ENCODE data around the gene SELENOI. TPM values are rescaled to one million over a fixed set of nuclear protein-coding genes. Genes with fewer than 3 reads are reported as not detected.

The SELENOI gene
- total RNA-seq, 1 experiment from 2014 or later, result 63.3 TPM

DNA sequence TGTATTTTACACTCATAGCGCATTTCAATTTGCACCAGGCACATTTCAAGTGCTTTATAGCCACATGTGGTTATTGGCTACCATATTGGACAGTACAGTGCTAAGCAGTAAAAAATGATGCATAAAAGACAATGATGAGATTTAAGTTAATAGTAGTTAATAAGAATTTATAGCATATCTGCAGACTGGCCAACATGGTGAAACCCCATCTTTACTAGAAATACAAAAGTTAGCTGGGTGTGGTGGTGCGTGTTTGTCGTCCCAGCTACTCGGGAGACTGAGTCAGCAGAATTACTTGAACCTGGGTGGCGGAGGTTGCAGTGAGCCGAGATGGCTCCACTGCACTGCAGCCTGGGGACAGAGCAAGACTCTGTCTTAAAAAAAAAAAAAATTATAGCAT lies 65.5 kb downstream of the SELENOI start:
- Histone ChIP-seq H3K4me3 (replicated peaks in 1 of 2; ENCODE audit: low read depth in 1 of 2, low read length in 2 of 2) (no peak overlapping the region), H4K20me1 (ENCODE audit: insufficient read depth) (no peaks in the 10 kb centered on the region; the same call in 1 of the 2 replicates), H2AFZ (ENCODE audit: low read depth, low read length, poor library complexity, severe bottlenecking) (no peak overlapping the region), H3K79me2 (ENCODE audit: insufficient read depth, low read length) (no peaks in the 10 kb centered on the region), H3K9ac (ENCODE audit: low read length) (no peak overlapping the region), H3K27ac (ENCODE audit: low read depth, low read length) (no peak overlapping the region), H3K9me3 (ENCODE audit: control insufficient read depth in 1 of 2, insufficient read depth in 1 of 2, low read depth in 1 of 2, low read length in 2 of 2) (no peaks in the 10 kb centered on the region), H3K4me1 (ENCODE audit: control insufficient read depth in 1 of 2, insufficient read depth in 2 of 2, low read length in 2 of 2) (no peaks in the 10 kb centered on the region), H3K27me3 (ENCODE audit: insufficient read depth, low read length) (no peaks in the 10 kb centered on the region), H3K9me2 (ENCODE audit: insufficient read depth) (no peaks in the 10 kb centered on the region), H3K4me2 (ENCODE audit: low read length) (no peak overlapping the region), H3K36me3 (ENCODE audit: control insufficient read depth in 1 of 2, insufficient read depth in 2 of 2, low read length in 2 of 2) (no peaks in the 10 kb centered on the region)
- RAD21 ChIA-PET (ENCODE audit: low non-redundant PET in 1 of 2, low total read pairs in 2 of 2, uncharacterized antibody in 2 of 2, unreplicated experiment in 2 of 2), result no interaction called here
- POLR2A ChIA-PET, result no interaction called here
- no TSS peak for BruUV-seq (replicated peaks)
- CTCF ChIA-PET, result no interaction called here
- intact Hi-C loops (cut with micrococcal nuclease), result no loop called here
- DNase-seq (ENCODE audit: low read depth, low spot score), result no peak
- no peak for ATAC-seq
- TF ChIP-seq EZH2phosphoT487 (IDR thresholded peaks at IDR 0.05; ENCODE audit: borderline replicate concordance) (no peak), FOSL1 (IDR thresholded peaks at IDR 0.05; ENCODE audit: low read depth) (no peak), RAD21 (IDR thresholded peaks at IDR 0.05; ENCODE audit: low read depth) (no peak), ZNF274 (IDR thresholded peaks at IDR 0.05; ENCODE audit: low read depth, low read length) (no peak), POLR2A (IDR thresholded peaks at IDR 0.05; ENCODE audit: borderline replicate concordance, extremely low read depth, insufficient read depth, insufficient read length) (no peak), TCF7L2 (IDR thresholded peaks at IDR 0.05; ENCODE audit: borderline replicate concordance, extremely low read depth, insufficient read depth, insufficient read length) (no peak), POLR2AphosphoS5 (IDR thresholded peaks at IDR 0.05; ENCODE audit: low read depth, low read length) (no peak), EGR1 (IDR thresholded peaks at IDR 0.05; ENCODE audit: low read depth) (no peak), JUND (IDR thresholded peaks at IDR 0.05) (no peak), EZH2 (IDR thresholded peaks at IDR 0.05) (no peak), SP1 (IDR thresholded peaks at IDR 0.05; ENCODE audit: low read depth) (no peak)
- TF ChIP-seq, protein P1, sequence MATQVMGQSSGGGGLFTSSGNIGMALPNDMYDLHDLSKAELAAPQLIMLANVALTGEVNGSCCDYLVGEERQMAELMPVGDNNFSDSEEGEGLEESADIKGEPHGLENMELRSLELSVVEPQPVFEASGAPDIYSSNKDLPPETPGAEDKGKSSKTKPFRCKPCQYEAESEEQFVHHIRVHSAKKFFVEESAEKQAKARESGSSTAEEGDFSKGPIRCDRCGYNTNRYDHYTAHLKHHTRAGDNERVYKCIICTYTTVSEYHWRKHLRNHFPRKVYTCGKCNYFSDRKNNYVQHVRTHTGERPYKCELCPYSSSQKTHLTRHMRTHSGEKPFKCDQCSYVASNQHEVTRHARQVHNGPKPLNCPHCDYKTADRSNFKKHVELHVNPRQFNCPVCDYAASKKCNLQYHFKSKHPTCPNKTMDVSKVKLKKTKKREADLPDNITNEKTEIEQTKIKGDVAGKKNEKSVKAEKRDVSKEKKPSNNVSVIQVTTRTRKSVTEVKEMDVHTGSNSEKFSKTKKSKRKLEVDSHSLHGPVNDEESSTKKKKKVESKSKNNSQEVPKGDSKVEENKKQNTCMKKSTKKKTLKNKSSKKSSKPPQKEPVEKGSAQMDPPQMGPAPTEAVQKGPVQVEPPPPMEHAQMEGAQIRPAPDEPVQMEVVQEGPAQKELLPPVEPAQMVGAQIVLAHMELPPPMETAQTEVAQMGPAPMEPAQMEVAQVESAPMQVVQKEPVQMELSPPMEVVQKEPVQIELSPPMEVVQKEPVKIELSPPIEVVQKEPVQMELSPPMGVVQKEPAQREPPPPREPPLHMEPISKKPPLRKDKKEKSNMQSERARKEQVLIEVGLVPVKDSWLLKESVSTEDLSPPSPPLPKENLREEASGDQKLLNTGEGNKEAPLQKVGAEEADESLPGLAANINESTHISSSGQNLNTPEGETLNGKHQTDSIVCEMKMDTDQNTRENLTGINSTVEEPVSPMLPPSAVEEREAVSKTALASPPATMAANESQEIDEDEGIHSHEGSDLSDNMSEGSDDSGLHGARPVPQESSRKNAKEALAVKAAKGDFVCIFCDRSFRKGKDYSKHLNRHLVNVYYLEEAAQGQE (IDR thresholded peaks at IDR 0.05; ENCODE audit: low read depth), result no peak
- TF ChIP-seq, protein P2, sequence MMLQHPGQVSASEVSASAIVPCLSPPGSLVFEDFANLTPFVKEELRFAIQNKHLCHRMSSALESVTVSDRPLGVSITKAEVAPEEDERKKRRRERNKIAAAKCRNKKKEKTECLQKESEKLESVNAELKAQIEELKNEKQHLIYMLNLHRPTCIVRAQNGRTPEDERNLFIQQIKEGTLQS (IDR thresholded peaks at IDR 0.05), result no peak
- TF ChIP-seq, protein P3, sequence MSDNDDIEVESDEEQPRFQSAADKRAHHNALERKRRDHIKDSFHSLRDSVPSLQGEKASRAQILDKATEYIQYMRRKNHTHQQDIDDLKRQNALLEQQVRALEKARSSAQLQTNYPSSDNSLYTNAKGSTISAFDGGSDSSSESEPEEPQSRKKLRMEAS (IDR thresholded peaks at IDR 0.05), result no peak
- TF ChIP-seq, protein P4, sequence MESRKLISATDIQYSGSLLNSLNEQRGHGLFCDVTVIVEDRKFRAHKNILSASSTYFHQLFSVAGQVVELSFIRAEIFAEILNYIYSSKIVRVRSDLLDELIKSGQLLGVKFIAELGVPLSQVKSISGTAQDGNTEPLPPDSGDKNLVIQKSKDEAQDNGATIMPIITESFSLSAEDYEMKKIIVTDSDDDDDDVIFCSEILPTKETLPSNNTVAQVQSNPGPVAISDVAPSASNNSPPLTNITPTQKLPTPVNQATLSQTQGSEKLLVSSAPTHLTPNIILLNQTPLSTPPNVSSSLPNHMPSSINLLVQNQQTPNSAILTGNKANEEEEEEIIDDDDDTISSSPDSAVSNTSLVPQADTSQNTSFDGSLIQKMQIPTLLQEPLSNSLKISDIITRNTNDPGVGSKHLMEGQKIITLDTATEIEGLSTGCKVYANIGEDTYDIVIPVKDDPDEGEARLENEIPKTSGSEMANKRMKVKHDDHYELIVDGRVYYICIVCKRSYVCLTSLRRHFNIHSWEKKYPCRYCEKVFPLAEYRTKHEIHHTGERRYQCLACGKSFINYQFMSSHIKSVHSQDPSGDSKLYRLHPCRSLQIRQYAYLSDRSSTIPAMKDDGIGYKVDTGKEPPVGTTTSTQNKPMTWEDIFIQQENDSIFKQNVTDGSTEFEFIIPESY (IDR thresholded peaks at IDR 0.05; ENCODE audit: extremely low read depth, insufficient replicate concordance, low read length), result no peak
- TF ChIP-seq, protein P5, sequence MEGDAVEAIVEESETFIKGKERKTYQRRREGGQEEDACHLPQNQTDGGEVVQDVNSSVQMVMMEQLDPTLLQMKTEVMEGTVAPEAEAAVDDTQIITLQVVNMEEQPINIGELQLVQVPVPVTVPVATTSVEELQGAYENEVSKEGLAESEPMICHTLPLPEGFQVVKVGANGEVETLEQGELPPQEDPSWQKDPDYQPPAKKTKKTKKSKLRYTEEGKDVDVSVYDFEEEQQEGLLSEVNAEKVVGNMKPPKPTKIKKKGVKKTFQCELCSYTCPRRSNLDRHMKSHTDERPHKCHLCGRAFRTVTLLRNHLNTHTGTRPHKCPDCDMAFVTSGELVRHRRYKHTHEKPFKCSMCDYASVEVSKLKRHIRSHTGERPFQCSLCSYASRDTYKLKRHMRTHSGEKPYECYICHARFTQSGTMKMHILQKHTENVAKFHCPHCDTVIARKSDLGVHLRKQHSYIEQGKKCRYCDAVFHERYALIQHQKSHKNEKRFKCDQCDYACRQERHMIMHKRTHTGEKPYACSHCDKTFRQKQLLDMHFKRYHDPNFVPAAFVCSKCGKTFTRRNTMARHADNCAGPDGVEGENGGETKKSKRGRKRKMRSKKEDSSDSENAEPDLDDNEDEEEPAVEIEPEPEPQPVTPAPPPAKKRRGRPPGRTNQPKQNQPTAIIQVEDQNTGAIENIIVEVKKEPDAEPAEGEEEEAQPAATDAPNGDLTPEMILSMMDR (IDR thresholded peaks at IDR 0.05 in 2 of 3, conservative IDR thresholded peaks at IDR 0.05 in 1 of 3; ENCODE audit: borderline replicate concordance in 1 of 3, insufficient read depth in 1 of 3, low read depth in 2 of 3, low read length in 2 of 3), result no peak

Data from HCT116 (cell line).